GM21576 (cell line): ENCODE data around the gene IGFBPL1.

Source experiments
- ATAC-seq: cut with Tn5 transposase; IDR thresholded peaks from one replicate; pipeline ENCODE4 v1.9.1; 2021; ENCODE audit warnings: mild to moderate bottlenecking, moderate library complexity; ENCODE audit not compliant: unreplicated experiment

Gene IGFBPL1

GRCh38 chr9:38423973-38424843 lies at the start of gene IGFBPL1:
Gene IGFBPL1, minus strand, starts transcription at chr9:38424454. Its CDS starts 30 bp downstream, at chr9:38424424.
- ATAC-seq: no peak

GRCh38 chr9:38472583-38473249 lies 48.5 kb upstream of the IGFBPL1 start:
- ATAC-seq: peak; percentile 39

- ATAC-seq: no peak
Measured at GRCh38 chr9:38467404-38467803, 43.1 kb upstream of the IGFBPL1 start.

GRCh38 chr9:38453835-38454234 lies 29.6 kb upstream of the IGFBPL1 start:
- ATAC-seq: no peak

- ATAC-seq: no peak
Measured at GRCh38 chr9:38451162-38451561, 26.9 kb upstream of the IGFBPL1 start.

GRCh38 chr9:38447703-38448102 lies 23.4 kb upstream of the IGFBPL1 start:
- no peak for ATAC-seq

GRCh38 chr9:38445154-38446043 lies 21.1 kb upstream of the IGFBPL1 start:
- peak; percentile 90 for ATAC-seq

- no peak for ATAC-seq
Measured at GRCh38 chr9:38443597-38443996, 19.3 kb upstream of the IGFBPL1 start.

GRCh38 chr9:38443181-38443580 lies 18.9 kb upstream of the IGFBPL1 start:
- ATAC-seq: no peak

GRCh38 chr9:38442473-38443096 lies 18.3 kb upstream of the IGFBPL1 start:
- no peak for ATAC-seq

- ATAC-seq: no peak
Measured at GRCh38 chr9:38441347-38442085, 17.3 kb upstream of the IGFBPL1 start.

GRCh38 chr9:38440516-38440915 lies 16.3 kb upstream of the IGFBPL1 start:
- no peak for ATAC-seq

- ATAC-seq: no peak
Measured at GRCh38 chr9:38439916-38440301, 15.7 kb upstream of the IGFBPL1 start.

- ATAC-seq: no peak
Measured at GRCh38 chr9:38439291-38439915, 15.1 kb upstream of the IGFBPL1 start.

- no peak for ATAC-seq
Measured at GRCh38 chr9:38437193-38437823, 13.1 kb upstream of the IGFBPL1 start.

- ATAC-seq: no peak
Measured at GRCh38 chr9:38436708-38437107, 12.5 kb upstream of the IGFBPL1 start.

GRCh38 chr9:38435521-38435920 lies 11.3 kb upstream of the IGFBPL1 start:
- no peak for ATAC-seq

- no peak for ATAC-seq
Measured at GRCh38 chr9:38434853-38435252, 10.6 kb upstream of the IGFBPL1 start.

- no peak for ATAC-seq
Measured at GRCh38 chr9:38434365-38434764, 10.1 kb upstream of the IGFBPL1 start.
